ENCODE results near the gene CDT1. TPM values are rescaled to one million over a fixed set of nuclear protein-coding genes. Genes with fewer than 3 reads are reported as not detected.

The CDT1 gene
- total RNA-seq, 1 experiment from 2014 or later, result 16.6 TPM

DNA sequence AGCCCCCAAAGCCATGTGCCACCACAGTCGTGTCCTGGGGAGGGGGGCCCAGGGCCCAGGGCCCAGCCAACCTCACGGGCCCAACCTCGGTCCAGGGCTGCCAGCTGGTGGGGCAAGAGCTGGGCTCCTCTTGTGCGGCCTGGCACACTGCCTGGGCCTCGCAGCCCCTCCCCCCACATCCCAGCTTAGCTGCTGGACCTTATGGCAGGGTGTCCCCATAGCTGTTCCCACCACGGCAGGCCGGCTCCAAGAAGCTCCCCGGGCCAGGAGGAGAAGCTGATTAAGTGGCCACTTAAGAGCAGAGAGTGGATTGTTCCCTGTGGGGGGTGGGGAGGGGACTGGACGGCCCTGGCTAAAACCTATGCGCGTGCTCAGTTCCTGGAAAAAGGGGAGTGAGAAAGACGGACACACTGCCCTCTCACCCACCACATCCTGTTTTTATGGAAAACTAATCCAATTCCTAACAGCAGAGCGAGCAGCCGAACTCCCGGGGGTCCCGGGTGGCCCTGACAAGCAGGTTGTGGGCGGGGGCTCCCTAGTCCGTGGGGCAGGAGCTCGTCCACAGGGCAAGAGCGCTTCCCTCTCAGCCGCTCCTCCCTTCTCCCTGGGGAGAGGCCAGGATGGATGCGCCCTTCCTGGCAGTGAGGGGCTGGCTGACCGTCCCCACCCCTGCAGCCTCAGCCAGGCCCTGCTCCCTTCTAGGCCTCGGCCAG lies 35.4 kb upstream of the CDT1 start:
- BruUV-seq (replicated peaks), result no TSS peak
- no peak overlapping the region for H3K4me3 Mint-ChIP-seq (ENCODE audit: unreplicated experiment)
- no peaks in the 10 kb centered on the region for H3K9me3 Mint-ChIP-seq (ENCODE audit: unreplicated experiment)
- DNase-seq (ENCODE audit: unreplicated experiment), result no peak
- TF ChIP-seq, protein P1, sequence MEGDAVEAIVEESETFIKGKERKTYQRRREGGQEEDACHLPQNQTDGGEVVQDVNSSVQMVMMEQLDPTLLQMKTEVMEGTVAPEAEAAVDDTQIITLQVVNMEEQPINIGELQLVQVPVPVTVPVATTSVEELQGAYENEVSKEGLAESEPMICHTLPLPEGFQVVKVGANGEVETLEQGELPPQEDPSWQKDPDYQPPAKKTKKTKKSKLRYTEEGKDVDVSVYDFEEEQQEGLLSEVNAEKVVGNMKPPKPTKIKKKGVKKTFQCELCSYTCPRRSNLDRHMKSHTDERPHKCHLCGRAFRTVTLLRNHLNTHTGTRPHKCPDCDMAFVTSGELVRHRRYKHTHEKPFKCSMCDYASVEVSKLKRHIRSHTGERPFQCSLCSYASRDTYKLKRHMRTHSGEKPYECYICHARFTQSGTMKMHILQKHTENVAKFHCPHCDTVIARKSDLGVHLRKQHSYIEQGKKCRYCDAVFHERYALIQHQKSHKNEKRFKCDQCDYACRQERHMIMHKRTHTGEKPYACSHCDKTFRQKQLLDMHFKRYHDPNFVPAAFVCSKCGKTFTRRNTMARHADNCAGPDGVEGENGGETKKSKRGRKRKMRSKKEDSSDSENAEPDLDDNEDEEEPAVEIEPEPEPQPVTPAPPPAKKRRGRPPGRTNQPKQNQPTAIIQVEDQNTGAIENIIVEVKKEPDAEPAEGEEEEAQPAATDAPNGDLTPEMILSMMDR (IDR thresholded peaks at IDR 0.05; ENCODE audit: unreplicated experiment), result no peak
- H3K27ac Mint-ChIP-seq (ENCODE audit: low read depth, unreplicated experiment), result peak overlapping the region; percentile 57
- POLR2A ChIA-PET, result interaction anchor here (1.5 to 1.8 kb wide), 2 partner anchors 9 to 17 kb away, joined by 3 to 6 read pairs; partner anchors contain the start of gene PIEZO1
- H3K36me3 Mint-ChIP-seq (ENCODE audit: insufficient read depth, unreplicated experiment), result peaks cover 32% of the 10 kb centered on the region
- H3K27me3 Mint-ChIP-seq (ENCODE audit: insufficient read depth, unreplicated experiment), result no peaks in the 10 kb centered on the region
- intact Hi-C loops (cut with micrococcal nuclease), result no loop called here
- CTCF ChIA-PET, result interaction anchor here (0.7 to 1.3 kb wide), 4 partner anchors 9 to 25 kb away, joined by 3 to 6 read pairs (median 3); no protein-coding TSS in a partner anchor
- H3K4me1 Mint-ChIP-seq (ENCODE audit: insufficient read depth, unreplicated experiment), result peaks cover 32% of the 10 kb centered on the region

DNA sequence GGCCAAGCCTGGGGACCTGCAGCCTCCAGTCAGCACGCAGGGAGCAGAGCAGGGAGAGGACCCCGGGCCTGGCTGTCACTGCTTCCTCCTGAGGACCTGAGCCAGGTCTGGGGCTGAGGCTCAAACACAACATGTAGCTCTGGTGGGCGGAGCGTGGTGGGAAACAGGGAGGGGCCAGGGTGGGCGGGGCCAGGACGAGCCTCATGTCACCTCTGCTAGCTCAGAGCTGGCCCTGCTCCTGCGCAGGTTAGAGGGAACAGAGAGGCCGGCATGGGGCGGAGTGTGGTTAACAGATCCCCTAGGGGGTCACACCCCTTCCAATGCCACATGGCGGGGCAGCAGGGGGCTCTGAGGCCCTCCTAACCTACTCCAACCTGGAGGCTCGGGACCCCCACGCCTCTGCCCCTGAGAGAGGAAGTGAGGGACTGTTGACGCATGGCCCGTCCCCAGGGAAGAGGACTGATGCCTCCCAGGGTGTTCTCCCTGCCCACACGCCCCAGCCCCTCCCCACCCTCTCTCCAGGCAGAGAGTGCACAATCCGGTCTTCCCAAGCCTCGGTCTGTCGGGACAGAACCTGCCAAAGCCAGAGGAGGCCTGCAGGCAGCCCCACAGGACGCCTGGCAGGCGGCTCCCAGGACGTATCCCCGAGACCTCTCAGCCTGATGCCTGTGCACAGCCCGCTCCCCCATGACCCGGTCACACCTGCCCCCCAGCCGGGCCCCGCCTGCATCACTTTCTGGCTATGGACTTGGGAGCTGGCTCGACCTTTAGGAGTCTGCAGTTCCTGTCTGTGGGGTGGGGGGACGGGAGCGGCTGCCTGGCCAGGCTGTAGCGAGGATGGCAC lies 33.8 kb upstream of the CDT1 start:
- peaks cover 21% of the 10 kb centered on the region for H3K36me3 Mint-ChIP-seq (ENCODE audit: insufficient read depth, unreplicated experiment)
- no peaks in the 10 kb centered on the region for H3K9me3 Mint-ChIP-seq (ENCODE audit: unreplicated experiment)
- no peaks in the 10 kb centered on the region for H3K27me3 Mint-ChIP-seq (ENCODE audit: insufficient read depth, unreplicated experiment)
- H3K4me1 Mint-ChIP-seq (ENCODE audit: insufficient read depth, unreplicated experiment), result peaks cover 32% of the 10 kb centered on the region
- H3K4me3 Mint-ChIP-seq (ENCODE audit: unreplicated experiment), result peak overlapping the region; percentile 57
- TF ChIP-seq, protein P1 (IDR thresholded peaks at IDR 0.05; ENCODE audit: unreplicated experiment), result no peak
- intact Hi-C loops (cut with micrococcal nuclease), result no loop called here
- CTCF ChIA-PET, result interaction anchor here (0.7 to 1.1 kb wide), 2 partner anchors 11 to 982 kb away, joined by 3 to 4 read pairs; no protein-coding TSS in a partner anchor
- peak overlapping the region; percentile 61 for H3K27ac Mint-ChIP-seq (ENCODE audit: low read depth, unreplicated experiment)
- POLR2A ChIA-PET, result interaction anchor here (1.2 to 4.7 kb wide), 4 partner anchors 12 to 88 kb away, joined by 4 to 57 read pairs (median 8); partner anchors contain the start of genes APRT, GALNS and TRAPPC2L
- BruUV-seq (replicated peaks), result no TSS peak
- DNase-seq (ENCODE audit: unreplicated experiment), result no peak

DNA sequence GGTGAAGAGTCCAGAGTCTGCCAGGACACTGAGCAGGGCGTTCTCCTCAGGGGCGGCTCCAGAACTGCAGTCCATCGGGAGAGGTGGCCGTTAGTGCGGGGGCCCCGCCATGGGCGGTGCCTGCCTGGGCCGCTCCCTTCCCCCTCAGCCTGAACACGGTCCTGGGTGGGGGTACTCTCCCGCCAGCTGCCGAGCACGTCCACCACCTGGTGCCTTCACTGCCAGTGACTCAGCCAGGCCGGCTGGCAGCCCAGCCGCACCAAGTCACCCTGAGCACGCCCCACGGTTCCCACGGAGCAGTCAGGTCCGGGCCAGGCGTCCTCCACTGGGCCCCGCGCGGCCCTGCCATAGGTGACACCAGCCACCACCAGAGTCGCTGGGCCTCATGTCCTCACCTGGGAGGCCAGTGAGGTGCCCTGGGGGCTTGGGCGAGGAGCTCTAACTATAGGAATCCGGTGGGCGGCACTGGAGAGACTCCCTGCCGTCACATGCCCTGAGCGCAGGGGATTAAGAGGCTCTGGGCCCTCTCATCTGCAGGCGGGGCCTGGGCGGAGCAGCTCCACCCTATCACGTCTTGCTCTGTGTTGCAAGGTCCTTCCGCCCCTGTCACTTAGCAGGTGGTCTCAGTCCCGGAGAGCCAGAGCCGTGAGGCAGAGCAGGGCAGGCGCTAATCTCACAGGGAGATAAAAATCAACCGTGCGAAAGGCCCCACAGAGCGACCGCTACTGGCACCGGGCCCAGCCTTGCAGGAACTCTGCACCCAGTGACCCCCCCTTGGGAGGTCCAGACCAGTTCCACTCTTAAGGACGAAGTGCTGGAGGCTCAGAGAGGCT lies 32.9 kb upstream of the CDT1 start:
- POLR2A ChIA-PET, result interaction anchor here (0.5 to 4.7 kb wide), 7 partner anchors 11 to 545 kb away, joined by 3 to 57 read pairs (median 4); partner anchors contain the start of genes APRT, GALNS, PIEZO1 and TRAPPC2L
- peak; percentile 82 for DNase-seq (ENCODE audit: unreplicated experiment)
- peak overlapping the region; percentile 57 for H3K4me3 Mint-ChIP-seq (ENCODE audit: unreplicated experiment)
- TF ChIP-seq, protein P1 (IDR thresholded peaks at IDR 0.05; ENCODE audit: unreplicated experiment), result no peak
- H3K36me3 Mint-ChIP-seq (ENCODE audit: insufficient read depth, unreplicated experiment), result peaks cover 16% of the 10 kb centered on the region
- H3K27me3 Mint-ChIP-seq (ENCODE audit: insufficient read depth, unreplicated experiment), result no peaks in the 10 kb centered on the region
- peaks cover 32% of the 10 kb centered on the region for H3K4me1 Mint-ChIP-seq (ENCODE audit: insufficient read depth, unreplicated experiment)
- CTCF ChIA-PET, result interaction anchor here (0.7 to 4.2 kb wide), 4 partner anchors 10 to 981 kb away, joined by 3 to 19 read pairs (median 7); no protein-coding TSS in a partner anchor
- no peaks in the 10 kb centered on the region for H3K9me3 Mint-ChIP-seq (ENCODE audit: unreplicated experiment)
- BruUV-seq (replicated peaks), result no TSS peak
- H3K27ac Mint-ChIP-seq (ENCODE audit: low read depth, unreplicated experiment), result peak overlapping the region; percentile 61
- intact Hi-C loops (cut with micrococcal nuclease), result no loop called here

Data from MCF 10A (cell line).